ENCODE results near the gene KAT2B.

GRCh38 chr3:20055842-20056241 is 15.6 kb downstream of the KAT2B start:
- TF ChIP-seq POLR2A (IDR thresholded peaks at IDR 0.05): no peak
- no peak for TF ChIP-seq CTCF (IDR thresholded peaks at IDR 0.05)
